Spleen (tissue), 11 donors: ENCODE results near the gene SLC22A4. TPM values are rescaled to one million over a fixed set of nuclear protein-coding genes. Genes with fewer than 3 reads are reported as not detected.

Experiments
- DNase-seq: peaks from one replicate; pipeline ENCODE4 v3.0.0-alpha.2; 2020
- H3K27ac ChIP-seq, 8 donors: fragments of 200-600 bp; sonication (generic) in 7 of 8; 1 replicate in 4 of 8; 2 replicates in 4 of 8; pipeline versions ENCODE4 v1.5.0 to v1.8.0; 2016 to 2021; ENCODE audit warnings: inconsistent platforms in 4 of 8, mild to moderate bottlenecking in 4 of 8, moderate library complexity in 1 of 8
- H3K27me3 ChIP-seq, 7 donors: fragments of 200-600 bp; sonication (generic) in 6 of 7; replicated peaks in 1 of 7; 1 replicate in 4 of 7; 2 replicates in 3 of 7; pipeline versions ENCODE4 v1.5.0 to v1.8.0; 2016 to 2021; ENCODE audit warnings: inconsistent platforms in 3 of 7, mild to moderate bottlenecking in 1 of 7
- H3K36me3 ChIP-seq, 6 donors: fragments of 200-600 bp; sonication (generic) in 5 of 6; 1 replicate in 4 of 6; 2 replicates in 2 of 6; pipeline versions ENCODE4 v1.5.0 to v1.8.0; 2016 to 2021; ENCODE audit warnings: inconsistent platforms in 2 of 6
- H3K4me1 ChIP-seq, 6 donors: fragments of 200-600 bp; sonication (generic) in 5 of 6; 1 replicate in 3 of 6; 2 replicates in 3 of 6; pipeline versions ENCODE4 v1.5.0 to v1.8.0; 2016 to 2021; ENCODE audit warnings: inconsistent platforms in 3 of 6
- H3K4me3 ChIP-seq, 8 donors: fragments of 200-600 bp; sonication (generic) in 7 of 8; 1 replicate in 4 of 8; 2 replicates in 4 of 8; pipeline versions ENCODE4 v1.5.0 to v1.8.0; 2016 to 2021; ENCODE audit warnings: inconsistent platforms in 4 of 8, mild to moderate bottlenecking in 4 of 8, moderate library complexity in 2 of 8
- H3K9me3 ChIP-seq, 8 donors: fragments of 200-600 bp; sonication (generic) in 7 of 8; 1 replicate in 4 of 8; 2 replicates in 4 of 8; pipeline versions ENCODE4 v1.5.0 to v1.8.0; 2016 to 2021; ENCODE audit warnings: inconsistent platforms in 4 of 8
- POLR2A ChIP-seq, 3 donors: fragments of 450-650 bp; IDR thresholded peaks; one replicate each; pipeline ENCODE4 v1.5.1; 2017; ENCODE audit warnings: antibody characterized with exemption in 3 of 3, mild to moderate bottlenecking in 1 of 3
- POLR2AphosphoS5 ChIP-seq, 3 donors: sonication (generic); formaldehyde crosslinking; IDR thresholded peaks; one replicate each; pipeline ENCODE4 v1.5.1; 2017; ENCODE audit warnings: antibody characterized with exemption in 3 of 3
- WGBS, 5 donors: extraction: QIAGEN DNeasy Blood & Tissue Kit in 3 of 5; methylation state at CpG; one replicate each; pipeline versions ENCODE4 v1.1.5 to v1.1.7; 2013 to 2018; 5-methylcytosine and 5-hydroxymethylcytosine counted together
- intact Hi-C: fragments of 100-400 bp; cut with DNase I; formaldehyde crosslinking; loops from one replicate; pipeline ENCODE4 v1.15.0; 2023; ENCODE audit warnings: low total_unique reads
- polyA plus RNA-seq, 3 donors: library from polyadenylated mRNA; stranded (reverse); fragments of 200-250 nt; gene quantifications; one replicate each; pipeline ENCODE4 v1.2.1, GENCODE V29; 2013
- total RNA-seq, 7 donors: library from RNA; depleted of rRNA in 3 of 7; stranded (reverse); fragments of >200 nt in 3 of 7; fragmentation: NEBNext Ultra II Directional in 4 of 7; extraction: Animal tissue kit (Norgen Biotek cat#: 25700) in 4 of 7; gene quantifications; one replicate each; pipeline versions ENCODE4 v1.1.0 to v1.2.1, GENCODE V29; 2016 to 2021
- TF ChIP-seq, protein P1 (sequence below), 11 experiments: fragments of 200-600 bp in 7 of 11; fragments of 450-650 bp in 4 of 11; sonication (generic) in 4 of 11; IDR thresholded peaks in 8 of 11; conservative IDR thresholded peaks in 3 of 11; 1 replicate in 7 of 11; 2 replicates in 4 of 11; pipeline versions ENCODE4 v1.4.0 to v1.8.0; 2016 to 2021; ENCODE audit warnings: antibody characterized with exemption in 11 of 11, inconsistent platforms in 4 of 11, mild to moderate bottlenecking in 1 of 11
- donor health status: healthy with polysubstance abuse.
- donor health status: DM: no; HTN: no; CAD: no; lungs with moderate emphysema.
- donor health status: DM: no; HTN: no; CAD: no.
- donor health status: Bipolar disorder and iron deficiency.
- donor health status: healthy.
- donor health status: DM: no; HTN: no; CAD: no.
- donor health status: DM: yes; HTN: yes; CAD: no.

Gene SLC22A4
- total and polyA plus RNA-seq, 10 donors, result 0.47 to 25.1 (median 8.5) TPM

DNA sequence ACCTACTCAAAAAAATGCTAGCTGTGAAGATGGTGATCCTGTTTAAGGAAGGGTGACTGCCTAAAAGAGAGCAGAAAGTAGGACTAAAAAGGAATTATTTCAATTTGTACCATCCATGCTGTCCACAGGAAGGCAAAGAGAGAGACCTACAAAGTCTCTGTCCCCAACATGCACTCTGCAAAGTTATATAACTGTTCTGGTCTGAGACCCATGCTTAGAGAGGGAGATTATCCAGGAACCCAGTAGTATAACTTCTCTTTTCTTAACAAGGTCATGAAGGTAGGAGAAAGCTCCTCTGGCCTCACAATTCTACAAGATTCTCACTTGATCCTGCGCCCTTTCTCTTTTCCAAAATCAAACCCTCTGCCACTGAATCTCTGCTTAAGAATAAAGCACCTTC is 25.8 kb downstream of the SLC22A4 start:
- Histone ChIP-seq H3K27me3 (no peaks in the 10 kb centered on the region), H3K4me3 (no peak overlapping the region), H3K4me1 (peaks cover 0 to 10% (median 0%) of the 10 kb centered on the region in 6 donors), H3K9me3 (no peaks in the 10 kb centered on the region), H3K27ac (no peak overlapping the region), H3K36me3 (peaks cover 0 to 85% (median 2%) of the 10 kb centered on the region in 6 donors)
- 90 to 100% (median 97%) methylated on average over 1 of the region's 1 CpG for WGBS, 5 donors
- TF ChIP-seq, protein P1, sequence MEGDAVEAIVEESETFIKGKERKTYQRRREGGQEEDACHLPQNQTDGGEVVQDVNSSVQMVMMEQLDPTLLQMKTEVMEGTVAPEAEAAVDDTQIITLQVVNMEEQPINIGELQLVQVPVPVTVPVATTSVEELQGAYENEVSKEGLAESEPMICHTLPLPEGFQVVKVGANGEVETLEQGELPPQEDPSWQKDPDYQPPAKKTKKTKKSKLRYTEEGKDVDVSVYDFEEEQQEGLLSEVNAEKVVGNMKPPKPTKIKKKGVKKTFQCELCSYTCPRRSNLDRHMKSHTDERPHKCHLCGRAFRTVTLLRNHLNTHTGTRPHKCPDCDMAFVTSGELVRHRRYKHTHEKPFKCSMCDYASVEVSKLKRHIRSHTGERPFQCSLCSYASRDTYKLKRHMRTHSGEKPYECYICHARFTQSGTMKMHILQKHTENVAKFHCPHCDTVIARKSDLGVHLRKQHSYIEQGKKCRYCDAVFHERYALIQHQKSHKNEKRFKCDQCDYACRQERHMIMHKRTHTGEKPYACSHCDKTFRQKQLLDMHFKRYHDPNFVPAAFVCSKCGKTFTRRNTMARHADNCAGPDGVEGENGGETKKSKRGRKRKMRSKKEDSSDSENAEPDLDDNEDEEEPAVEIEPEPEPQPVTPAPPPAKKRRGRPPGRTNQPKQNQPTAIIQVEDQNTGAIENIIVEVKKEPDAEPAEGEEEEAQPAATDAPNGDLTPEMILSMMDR (IDR thresholded peaks at IDR 0.05 in 8 of 11, conservative IDR thresholded peaks at IDR 0.05 in 3 of 11), result no peak
- TF ChIP-seq POLR2AphosphoS5 (IDR thresholded peaks at IDR 0.05), result no peak
- no peak for TF ChIP-seq POLR2A (IDR thresholded peaks at IDR 0.05)
- DNase-seq, result no peak
- intact Hi-C loops, result no loop called here

DNA sequence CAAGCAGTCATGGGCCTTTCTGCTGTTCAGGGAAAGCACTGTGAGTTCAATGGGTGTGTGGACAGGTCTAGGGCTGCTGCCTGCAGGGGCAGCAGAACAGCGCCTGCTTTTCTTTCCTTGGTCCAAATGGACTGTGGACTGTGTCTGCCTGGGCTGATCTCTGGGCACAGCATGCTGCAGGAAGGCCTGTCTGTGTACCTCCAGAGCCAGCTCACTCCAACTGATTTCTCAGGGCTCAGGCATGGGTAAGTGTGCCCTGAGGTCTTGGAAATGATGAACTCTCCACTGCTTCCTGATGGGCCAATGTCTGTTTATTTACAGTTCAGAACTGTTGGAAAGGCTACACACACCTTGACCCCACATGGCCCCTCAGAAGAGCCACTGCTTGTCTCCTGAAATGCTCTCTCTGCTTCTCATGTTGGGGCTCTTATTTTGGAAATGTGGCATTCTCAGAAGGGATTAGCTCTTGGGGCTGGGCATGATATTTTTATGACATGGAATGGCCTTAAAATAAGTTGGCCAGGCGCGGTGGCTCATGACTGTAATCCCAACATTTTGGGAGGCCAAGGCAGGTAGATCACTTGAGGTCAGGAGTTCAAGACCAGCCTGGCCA is 27.0 kb downstream of the SLC22A4 start:
- WGBS, 5 donors, result 93 to 100% (median 96%) methylated on average over 2 to 3 of the region's 3 CpGs
- H3K27me3 ChIP-seq, result no peaks in the 10 kb centered on the region
- H3K9me3 ChIP-seq, result no peaks in the 10 kb centered on the region
- no peak overlapping the region for H3K27ac ChIP-seq
- DNase-seq, result no peak
- intact Hi-C loops, result no loop called here
- TF ChIP-seq POLR2AphosphoS5 (IDR thresholded peaks at IDR 0.05) (no peak), POLR2A (IDR thresholded peaks at IDR 0.05) (no peak)
- TF ChIP-seq, protein P1 (IDR thresholded peaks at IDR 0.05 in 8 of 11, conservative IDR thresholded peaks at IDR 0.05 in 3 of 11), result no peak
- peaks cover 0 to 82% (median 2%) of the 10 kb centered on the region in 6 donors for H3K36me3 ChIP-seq
- peaks cover 0 to 4% (median 0%) of the 10 kb centered on the region in 6 donors for H3K4me1 ChIP-seq
- no peak overlapping the region for H3K4me3 ChIP-seq

DNA sequence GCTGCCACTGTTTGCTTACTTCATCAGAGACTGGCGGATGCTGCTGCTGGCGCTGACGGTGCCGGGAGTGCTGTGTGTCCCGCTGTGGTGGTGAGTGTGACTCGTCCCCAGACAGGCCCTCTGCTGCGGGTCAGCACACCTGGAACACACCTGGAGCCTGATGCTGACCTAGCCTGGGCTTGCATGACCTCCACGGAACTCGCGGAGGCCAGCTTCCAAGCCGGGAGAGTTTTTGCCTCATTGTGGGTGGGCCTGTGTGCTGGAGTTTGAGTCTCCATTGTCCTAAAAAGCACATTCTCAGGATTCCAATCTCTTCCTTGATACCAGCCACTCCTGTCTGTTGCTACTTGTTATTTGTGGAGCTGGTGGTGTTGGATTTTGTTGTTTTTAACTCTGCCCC is 28.1 kb downstream of the SLC22A4 start:
- Histone ChIP-seq H3K9me3 (no peaks in the 10 kb centered on the region), H3K36me3 (peaks cover 0 to 83% (median 2%) of the 10 kb centered on the region in 6 donors), H3K27ac (no peak overlapping the region), H3K27me3 (no peaks in the 10 kb centered on the region), H3K4me3 (no peak overlapping the region), H3K4me1 (no peaks in the 10 kb centered on the region)
- WGBS, 5 donors, result 84 to 94% (median 88%) methylated on average over 10 to 11 of the region's 11 CpGs
- DNase-seq, result no peak
- TF ChIP-seq POLR2A (IDR thresholded peaks at IDR 0.05) (no peak), POLR2AphosphoS5 (IDR thresholded peaks at IDR 0.05) (no peak)
- TF ChIP-seq, protein P1 (IDR thresholded peaks at IDR 0.05 in 8 of 11, conservative IDR thresholded peaks at IDR 0.05 in 3 of 11), result no peak
- intact Hi-C loops, result no loop called here

DNA sequence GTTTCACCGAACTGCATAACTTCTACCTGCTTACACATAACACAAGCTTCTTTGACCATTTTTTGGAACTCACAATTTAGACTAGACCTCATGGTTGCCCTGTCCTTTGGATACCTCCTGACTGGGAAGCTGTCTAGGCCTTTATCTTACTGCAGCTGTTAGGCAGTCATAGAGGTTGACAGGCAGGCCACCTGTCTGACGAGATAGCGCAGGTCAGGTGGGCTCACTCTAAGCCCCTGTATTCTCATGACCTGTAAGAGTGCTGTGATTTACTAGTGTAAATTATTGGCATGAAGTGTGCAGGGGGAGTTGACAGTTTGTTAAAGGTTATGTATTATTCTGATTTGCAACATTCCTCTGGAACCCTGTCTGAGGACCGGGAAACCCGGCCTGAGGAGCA is 29.0 kb downstream of the SLC22A4 start:
- Histone ChIP-seq H3K27ac (no peak overlapping the region), H3K36me3 (peaks cover 0 to 85% (median 2%) of the 10 kb centered on the region in 6 donors), H3K4me1 (no peaks in the 10 kb centered on the region), H3K4me3 (no peak overlapping the region), H3K9me3 (no peaks in the 10 kb centered on the region), H3K27me3 (no peaks in the 10 kb centered on the region)
- WGBS, 5 donors, result 83 to 98% (median 94%) methylated on average over 5 of the region's 5 CpGs
- TF ChIP-seq POLR2A (IDR thresholded peaks at IDR 0.05) (no peak), POLR2AphosphoS5 (IDR thresholded peaks at IDR 0.05) (no peak)
- TF ChIP-seq, protein P1 (IDR thresholded peaks at IDR 0.05 in 8 of 11, conservative IDR thresholded peaks at IDR 0.05 in 3 of 11), result no peak
- no peak for DNase-seq
- intact Hi-C loops, result no loop called here
